SK-N-SH (cell line): Measurements from ENCODE around the gene SPOCK1. TPM values are rescaled to one million over a fixed set of nuclear protein-coding genes. Genes with fewer than 3 reads are reported as not detected.

ENCODE experiments used
- CTCF ChIA-PET: fragments of 300-600, 350-600 bp; formaldehyde crosslinking; extraction: SDS; loops from one replicate; lab custom pipeline; 2021; lab: Yijun Ruan, JAX
- POLR2A ChIA-PET: fragments of 350-600 bp; sonication (Branson Sonifier 250); formaldehyde crosslinking; extraction: SDS; loops from one replicate; lab custom pipeline; 2020; ENCODE audit warnings: antibody characterized with exemption, inconsistent platforms; lab: Yijun Ruan, JAX
- DNase-seq: peaks from one replicate; pipeline ENCODE4 v3.0.0; 2012
- H2AFZ ChIP-seq: fragments of 200-600 bp; sonication (generic); 2 replicates; pipeline ENCODE4 v1.8.1; 2016; ENCODE audit warnings: antibody characterized with exemption, mild to moderate bottlenecking, low read depth
- H3F3A ChIP-seq: fragments of 200-600 bp; sonication (generic); replicated peaks from 2 replicates; pipeline ENCODE3; 2016; ENCODE audit warnings: antibody characterized with exemption, mild to moderate bottlenecking; ENCODE audit not compliant: insufficient read depth
- H3K27ac ChIP-seq, 2 experiments: fragments of 200-500 bp in 1 of 2; fragments of 200-600 bp in 1 of 2; sonication (Bioruptor generic) in 1 of 2; sonication (generic), shearing (Covaris generic) in 1 of 2; 2 replicates each; pipeline versions ENCODE4 v1.5.1 to v1.6.1; 2014 to 2016; ENCODE audit warnings: low read depth in 2 of 2, inconsistent platforms in 1 of 2, low read length in 1 of 2, mild to moderate bottlenecking in 1 of 2, mixed read lengths in 1 of 2
- H3K27me3 ChIP-seq: fragments of 200-600 bp; sonication (generic), shearing (Covaris generic); 2 replicates; pipeline ENCODE4 v1.6.1; 2016; ENCODE audit warnings: mixed run types; ENCODE audit not compliant: insufficient read depth
- H3K36me3 ChIP-seq, 2 experiments: fragments of 200-500 bp in 1 of 2; fragments of 200-600 bp in 1 of 2; sonication (Bioruptor generic) in 1 of 2; sonication (generic) in 1 of 2; replicated peaks in 1 of 2; 2 replicates each; pipeline versions ENCODE3 to v1.5.1; 2014 to 2016; ENCODE audit warnings: low read length in 1 of 2, mild to moderate bottlenecking in 1 of 2; ENCODE audit not compliant: insufficient read depth in 2 of 2, control insufficient read depth in 1 of 2
- H3K4me1 ChIP-seq, 2 experiments: fragments of 200-500 bp in 1 of 2; fragments of 200-600 bp in 1 of 2; sonication (Bioruptor generic) in 1 of 2; sonication (generic), shearing (Covaris generic) in 1 of 2; 2 replicates each; pipeline versions ENCODE4 v1.5.1 to v1.6.1; 2014 to 2016; ENCODE audit warnings: low read depth in 1 of 2, low read length in 1 of 2, mixed run types in 1 of 2; ENCODE audit not compliant: insufficient read depth in 2 of 2, control insufficient read depth in 1 of 2
- H3K4me2 ChIP-seq: fragments of 200-600 bp; sonication (generic), shearing (Covaris generic); 2 replicates; pipeline ENCODE4 v1.6.1; 2017; ENCODE audit warnings: mixed run types
- H3K4me3 ChIP-seq, 2 experiments: fragments of 200-500 bp in 1 of 2; fragments of 200-600 bp in 1 of 2; sonication (Bioruptor generic) in 1 of 2; sonication (generic), shearing (Covaris generic) in 1 of 2; 2 replicates each; pipeline versions ENCODE4 v1.5.1 to v1.8.1; 2014 to 2016; ENCODE audit warnings: low read depth in 2 of 2, inconsistent platforms in 1 of 2, low read length in 1 of 2, mild to moderate bottlenecking in 1 of 2, mixed read lengths in 1 of 2, moderate library complexity in 1 of 2
- H3K79me2 ChIP-seq: fragments of 200-600 bp; sonication (generic); 2 replicates; pipeline ENCODE4 v1.8.1; 2017; ENCODE audit warnings: mild to moderate bottlenecking; ENCODE audit not compliant: insufficient read depth
- H3K9ac ChIP-seq: fragments of 200-600 bp; sonication (generic); 2 replicates; pipeline ENCODE4 v1.6.1; 2017; ENCODE audit warnings: mixed run types
- H3K9me2 ChIP-seq: fragments of 200-600 bp; sonication (generic); 2 replicates; pipeline ENCODE4 v1.6.1; 2017; ENCODE audit warnings: mixed run types
- H3K9me3 ChIP-seq: fragments of 200-600 bp; sonication (generic); 2 replicates; pipeline ENCODE4 v1.6.1; 2017; ENCODE audit warnings: mixed run types, mild to moderate bottlenecking, moderate library complexity
- H4K20me1 ChIP-seq: fragments of 200-600 bp; sonication (generic); 2 replicates; pipeline ENCODE4 v1.6.1; 2017; ENCODE audit warnings: mild to moderate bottlenecking, mixed run types; ENCODE audit not compliant: insufficient read depth
- CHD2 ChIP-seq: fragments of 150-350 bp; IDR thresholded peaks from 2 replicates; pipeline ENCODE4 v1.6.1; 2018; ENCODE audit warnings: low read length; ENCODE audit not compliant: partially characterized antibody
- CTCF ChIP-seq: fragments of 200-600 bp; sonication (generic); IDR thresholded peaks from 2 replicates; pipeline ENCODE4 v1.6.1; 2017; ENCODE audit warnings: antibody characterized with exemption, mild to moderate bottlenecking, moderate library complexity
- EP300 ChIP-seq, 2 experiments: IDR thresholded peaks; 2 replicates each; pipeline versions ENCODE4 v1.4.0 to v1.6.1; 2012; ENCODE audit warnings: borderline replicate concordance in 1 of 2, low read depth in 1 of 2, low read length in 1 of 2
- FOXJ3 ChIP-seq: sonication (generic); formaldehyde crosslinking; IDR thresholded peaks from 2 replicates; pipeline ENCODE4 v1.5.1; 2020; ENCODE audit warnings: mild to moderate bottlenecking, missing genetic modification reagents
- FOXM1 ChIP-seq: IDR thresholded peaks from 2 replicates; pipeline ENCODE4 v1.4.0; 2012; ENCODE audit warnings: low read depth, mild to moderate bottlenecking
- GABPA ChIP-seq: IDR thresholded peaks from 2 replicates; pipeline ENCODE4 v1.4.0; 2012; ENCODE audit warnings: low read depth, mild to moderate bottlenecking
- GATA2 ChIP-seq: sonication (generic); formaldehyde crosslinking; IDR thresholded peaks from 2 replicates; pipeline ENCODE4 v1.5.0; 2020; ENCODE audit warnings: mild to moderate bottlenecking, missing genetic modification reagents
- NFIC ChIP-seq: IDR thresholded peaks from 2 replicates; pipeline ENCODE4 v1.4.0; 2012; ENCODE audit warnings: borderline replicate concordance
- NRF1 ChIP-seq: IDR thresholded peaks from 2 replicates; pipeline ENCODE4 v1.6.1; 2012; ENCODE audit warnings: low read depth, mild to moderate bottlenecking, low read length
- PBX3 ChIP-seq: IDR thresholded peaks from 2 replicates; pipeline ENCODE4; 2012
- POLR2AphosphoS5 ChIP-seq: IDR thresholded peaks from 2 replicates; pipeline ENCODE4 v1.6.1; 2012; ENCODE audit warnings: low read depth, low read length
- RCOR1 ChIP-seq: fragments of 150-350 bp; IDR thresholded peaks from 2 replicates; pipeline ENCODE4 v1.6.1; 2017; ENCODE audit warnings: antibody characterized with exemption, low read length
- RXRA ChIP-seq: IDR thresholded peaks from 2 replicates; pipeline ENCODE4 v1.4.0; 2012; ENCODE audit warnings: low read depth, mild to moderate bottlenecking, borderline replicate concordance
- SIN3A ChIP-seq: IDR thresholded peaks from 2 replicates; pipeline ENCODE4 v1.6.1; 2012; ENCODE audit warnings: low read depth, mild to moderate bottlenecking, low read length, moderate library complexity, borderline replicate concordance
- TCF12 ChIP-seq: IDR thresholded peaks from 2 replicates; pipeline ENCODE4 v1.4.0; 2012
- USF1 ChIP-seq: IDR thresholded peaks from 2 replicates; pipeline ENCODE4 v1.4.0; 2012; ENCODE audit warnings: low read depth, borderline replicate concordance
- YY1 ChIP-seq: IDR thresholded peaks from 2 replicates; pipeline ENCODE4 v1.4.0; 2012; ENCODE audit warnings: low read depth, mild to moderate bottlenecking
- ZBTB33 ChIP-seq: IDR thresholded peaks from 2 replicates; pipeline ENCODE4 v1.4.0; 2012; ENCODE audit warnings: low read depth, borderline replicate concordance
- WGBS: methylation state at CpG from one replicate; pipeline ENCODE4 v1.1.6; 2017; ENCODE audit warnings: low lambda C conversion rate; 5-methylcytosine and 5-hydroxymethylcytosine counted together
- polyA plus RNA-seq, 3 experiments: library from polyadenylated mRNA; depleted of rRNA; stranded (reverse); fragments of >200 nt; gene quantifications; 2 replicates each; pipeline ENCODE4 v1.2.3, GENCODE V29; 2012

Gene SPOCK1
- polyA plus RNA-seq, 1 of the 3 experiments (the other 2 are of a cell fraction): 11.3 TPM

- no peak for TF ChIP-seq GATA2 (CRISPR knock-in tag)
- TF ChIP-seq YY1: no peak
- TF ChIP-seq, all 33 proteins: peak for 0
Measured at GRCh38 chr5:137215261-137215660, 283.9 kb downstream of the SPOCK1 start (continued).

GRCh38 chr5:137214446-137215189, 284.5 kb downstream of the SPOCK1 start:
- peaks cover 8% of the 10 kb centered on the region; the same call in 1 of the 2 replicates for H4K20me1 ChIP-seq
- peaks cover 2% of the 10 kb centered on the region for H3K79me2 ChIP-seq
- H3K27ac ChIP-seq: no peak overlapping the region
- ChIA-PET CTCF (interaction anchor here (0.6 to 0.9 kb wide), 2 partner anchors 139 to 391 kb away, joined by 3 read pairs; no protein-coding TSS in a partner anchor), POLR2A (no interaction called here)
- peaks cover 3 to 11% of the 10 kb centered on the region in 2 experiments; a peak in 3 of 4 replicates for H3K4me1 ChIP-seq
- H3K27me3 ChIP-seq: no peaks in the 10 kb centered on the region
- no peak overlapping the region for H3K4me2 ChIP-seq
- no peaks in the 10 kb centered on the region for H3K9me3 ChIP-seq
- no peak overlapping the region for H2AFZ ChIP-seq
- no peak for DNase-seq
- WGBS: 44% methylated on average over 2 of the region's 2 CpGs
- no peaks in the 10 kb centered on the region for H3K36me3 ChIP-seq
- no peak overlapping the region for H3K9ac ChIP-seq
- H3K4me3 ChIP-seq: no peak overlapping the region
- no peaks in the 10 kb centered on the region for H3K9me2 ChIP-seq
- peaks cover 5% of the 10 kb centered on the region for H3F3A ChIP-seq
- TF ChIP-seq SIN3A: no peak
- TF ChIP-seq RXRA: no peak
- no peak for TF ChIP-seq GATA2 (CRISPR knock-in tag)
- no peak for TF ChIP-seq EP300 (IDR thresholded peaks at IDR 0.05; ENCODE audit: borderline replicate concordance in 1 of 2, low read depth in 1 of 2, low read length in 1 of 2)
- no peak for TF ChIP-seq USF1
- TF ChIP-seq RCOR1: no peak
- no peak for TF ChIP-seq CHD2
- TF ChIP-seq CTCF: no peak
- no peak for TF ChIP-seq NRF1
- TF ChIP-seq PBX3: no peak
- TF ChIP-seq ZBTB33: no peak
- TF ChIP-seq NFIC: no peak
- TF ChIP-seq FOXJ3 (CRISPR knock-in tag): no peak
- TF ChIP-seq GABPA: no peak
- no peak for TF ChIP-seq TCF12
- TF ChIP-seq POLR2AphosphoS5: no peak
- TF ChIP-seq FOXM1: no peak
- TF ChIP-seq, all 33 proteins: peak for 0
